Omental fat pad (tissue), 4 donors: ENCODE measurements around the gene PTPRK. TPM values are rescaled to one million over a fixed set of nuclear protein-coding genes. Genes with fewer than 3 reads are reported as not detected.

Source experiments
- ATAC-seq: fragments of 150-250 bp; one replicate; pipeline ENCODE4 v1.9.1; 2016; ENCODE audit warnings: mild to moderate bottlenecking, moderate library complexity; ENCODE audit not compliant: low FRiP score
- DNase-seq: peaks from one replicate; pipeline ENCODE4 v3.0.0-alpha.2; 2019; ENCODE audit warnings: low spot score
- total RNA-seq, 4 donors: library from RNA; depleted of rRNA; stranded (reverse); fragments of >200 nt; gene quantifications; one replicate each; pipeline ENCODE4 v1.1.0, GENCODE V29; 2016
- TF ChIP-seq, protein P1 (sequence below), 3 donors: fragments of 450-650 bp; IDR thresholded peaks; one replicate each; pipeline ENCODE4 v1.5.1; 2016 to 2017; ENCODE audit warnings: antibody characterized with exemption in 3 of 3, mild to moderate bottlenecking in 3 of 3, moderate library complexity in 2 of 3

PTPRK gene
- total RNA-seq, 4 donors from 2014 or later, result 16.2 to 32.6 (median 20.9) TPM

DNA sequence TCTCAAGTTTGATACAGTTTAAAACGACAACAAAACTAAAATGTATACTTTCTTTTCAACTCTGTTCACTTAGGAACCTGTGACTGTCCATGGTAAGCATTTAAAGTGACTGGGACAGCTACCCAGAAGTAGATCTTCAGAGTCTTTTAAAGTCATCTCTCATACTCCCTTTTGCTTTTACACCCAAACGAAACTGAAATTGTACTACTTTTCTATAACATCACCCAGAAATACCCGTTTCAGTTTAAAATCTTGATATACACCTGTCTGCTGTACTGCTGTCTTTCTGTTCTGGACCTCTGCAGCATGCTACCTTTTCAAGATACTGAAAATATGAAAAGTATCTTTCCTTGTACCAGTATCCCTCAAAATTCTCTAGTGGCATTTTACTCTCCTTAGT lies 449.2 kb downstream of the PTPRK start:
- ATAC-seq (no peak), DNase-seq (no peak)
- TF ChIP-seq, protein P1, sequence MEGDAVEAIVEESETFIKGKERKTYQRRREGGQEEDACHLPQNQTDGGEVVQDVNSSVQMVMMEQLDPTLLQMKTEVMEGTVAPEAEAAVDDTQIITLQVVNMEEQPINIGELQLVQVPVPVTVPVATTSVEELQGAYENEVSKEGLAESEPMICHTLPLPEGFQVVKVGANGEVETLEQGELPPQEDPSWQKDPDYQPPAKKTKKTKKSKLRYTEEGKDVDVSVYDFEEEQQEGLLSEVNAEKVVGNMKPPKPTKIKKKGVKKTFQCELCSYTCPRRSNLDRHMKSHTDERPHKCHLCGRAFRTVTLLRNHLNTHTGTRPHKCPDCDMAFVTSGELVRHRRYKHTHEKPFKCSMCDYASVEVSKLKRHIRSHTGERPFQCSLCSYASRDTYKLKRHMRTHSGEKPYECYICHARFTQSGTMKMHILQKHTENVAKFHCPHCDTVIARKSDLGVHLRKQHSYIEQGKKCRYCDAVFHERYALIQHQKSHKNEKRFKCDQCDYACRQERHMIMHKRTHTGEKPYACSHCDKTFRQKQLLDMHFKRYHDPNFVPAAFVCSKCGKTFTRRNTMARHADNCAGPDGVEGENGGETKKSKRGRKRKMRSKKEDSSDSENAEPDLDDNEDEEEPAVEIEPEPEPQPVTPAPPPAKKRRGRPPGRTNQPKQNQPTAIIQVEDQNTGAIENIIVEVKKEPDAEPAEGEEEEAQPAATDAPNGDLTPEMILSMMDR (IDR thresholded peaks at IDR 0.05), result no peak

DNA sequence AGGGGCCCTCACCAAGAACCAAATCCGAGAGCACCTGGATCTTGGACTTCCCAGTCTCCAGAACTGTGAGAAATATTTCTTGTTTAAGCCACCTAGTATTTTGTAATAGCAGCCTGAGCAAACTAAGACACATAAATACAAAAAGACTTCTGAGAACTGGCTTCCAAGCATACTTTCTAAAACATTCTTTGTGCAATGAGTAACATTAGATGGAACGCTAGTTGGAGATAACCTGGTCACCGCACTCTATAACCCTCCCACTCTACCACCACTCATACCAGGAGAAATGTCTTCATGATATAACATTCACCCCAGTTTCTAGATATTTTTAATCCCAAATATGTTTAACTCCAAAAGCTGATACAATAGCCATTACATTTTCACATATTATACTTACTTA lies 450.0 kb downstream of the PTPRK start:
- DNase-seq (no peak), ATAC-seq (no peak)
- TF ChIP-seq, protein P1 (IDR thresholded peaks at IDR 0.05), result no peak

DNA sequence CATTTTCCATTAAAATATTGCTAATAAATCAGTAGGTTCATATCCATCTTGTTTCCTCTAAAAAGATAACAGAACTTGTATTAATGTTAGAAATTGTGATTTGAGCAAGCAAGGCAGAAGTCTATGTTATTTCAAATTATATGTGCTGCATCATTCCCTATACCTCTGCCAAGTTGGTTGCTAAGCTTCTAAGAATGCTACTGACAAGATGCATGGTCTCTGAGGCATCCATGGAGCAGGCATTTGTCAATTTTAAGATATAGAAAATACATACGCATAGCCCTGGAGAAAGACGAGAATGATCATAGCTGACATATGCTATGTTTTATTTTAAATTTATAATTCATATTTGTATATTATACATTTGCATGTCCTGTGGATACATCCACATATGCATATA lies 451.2 kb downstream of the PTPRK start:
- ATAC-seq (no peak), DNase-seq (no peak)
- TF ChIP-seq, protein P1 (IDR thresholded peaks at IDR 0.05), result no peak

DNA sequence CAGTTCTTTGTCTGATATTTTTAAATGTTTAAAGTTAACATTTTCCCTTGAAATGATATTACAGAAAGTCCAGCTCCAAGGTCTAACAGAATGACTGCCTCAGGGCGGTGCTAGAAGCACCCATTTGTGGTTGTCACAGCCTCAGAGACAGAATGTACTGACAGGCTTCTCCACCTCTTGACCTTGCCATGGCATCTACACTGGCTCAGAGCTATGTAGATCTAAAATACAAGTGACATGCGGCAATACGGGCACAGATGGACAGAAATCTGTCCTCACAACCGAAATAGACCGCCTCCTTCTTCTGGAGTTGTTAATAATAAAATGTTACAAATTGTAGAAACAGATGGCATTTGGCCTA lies 452.3 kb downstream of the PTPRK start:
- no peak for DNase-seq
- TF ChIP-seq, protein P1 (IDR thresholded peaks at IDR 0.05), result no peak
- no peak for ATAC-seq

DNA sequence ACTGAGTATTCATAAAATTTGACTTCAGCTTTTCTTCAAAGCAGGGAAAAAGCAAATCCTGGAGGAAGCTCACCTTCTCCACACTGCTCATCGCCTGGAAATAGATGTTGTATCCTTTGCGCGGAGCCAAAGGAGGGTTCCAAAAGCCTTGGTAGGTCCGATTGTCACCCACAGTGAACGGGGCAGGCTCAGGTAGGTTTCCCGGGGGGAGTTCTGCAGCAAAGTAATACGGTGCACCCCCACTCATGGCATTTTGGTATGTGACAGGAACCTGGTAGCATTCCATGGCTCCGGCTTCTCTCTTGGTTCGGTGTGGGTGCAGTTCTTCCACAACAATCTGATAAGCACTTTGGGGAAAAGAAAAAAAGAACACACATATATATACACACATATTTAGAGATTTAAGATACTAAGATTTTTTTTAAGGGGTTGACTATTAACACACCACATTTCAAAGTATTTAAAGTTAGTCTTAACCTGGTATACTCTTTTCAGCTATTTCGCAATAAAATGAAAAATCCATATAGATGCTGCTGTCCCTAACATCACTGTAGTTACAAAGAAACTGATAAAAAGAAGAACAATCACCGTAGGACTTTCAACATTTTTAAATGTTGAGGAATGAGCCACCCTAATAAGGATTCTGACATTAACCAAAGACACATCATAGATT lies 452.8 kb downstream of the PTPRK start:
- no peak for ATAC-seq
- TF ChIP-seq, protein P1 (IDR thresholded peaks at IDR 0.05), result no peak
- DNase-seq, result no peak

DNA sequence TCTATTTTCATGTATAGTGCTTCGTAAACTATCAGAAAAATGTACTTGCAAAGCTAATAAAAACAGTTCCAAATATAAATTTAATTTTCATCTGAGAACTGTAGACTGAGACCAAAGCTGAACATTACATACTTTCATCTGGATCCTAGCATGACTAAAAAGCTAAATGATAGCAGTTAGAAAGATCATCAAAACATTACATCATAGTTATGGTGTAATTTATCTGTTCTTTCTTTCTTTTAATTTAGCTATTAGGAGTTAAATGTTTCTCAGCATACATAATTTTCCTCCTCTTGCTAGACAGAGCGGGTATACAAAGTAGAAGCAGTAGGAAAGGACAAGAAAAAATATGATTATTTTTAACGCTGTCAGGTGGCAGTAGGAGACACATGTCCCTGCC lies 455.3 kb downstream of the PTPRK start:
- TF ChIP-seq, protein P1 (IDR thresholded peaks at IDR 0.05), result no peak
- DNase-seq (no peak), ATAC-seq (no peak)

DNA sequence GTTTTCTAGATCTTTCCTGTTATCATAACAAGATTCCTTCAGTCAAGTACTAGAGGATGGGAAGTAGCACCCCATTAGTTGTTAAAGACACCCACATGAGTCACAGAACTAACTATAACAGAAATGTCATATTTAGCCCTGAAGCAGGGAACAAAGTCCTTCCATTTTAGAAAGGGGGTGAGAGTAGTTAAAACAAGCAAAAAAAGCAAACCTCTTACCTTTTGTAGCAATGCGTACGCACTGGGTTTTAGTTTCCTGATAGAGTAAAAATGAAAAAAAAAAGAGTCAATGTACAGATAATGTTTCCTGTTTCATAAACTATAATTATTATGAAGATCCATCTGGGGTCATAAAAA lies 455.9 kb downstream of the PTPRK start:
- no peak for ATAC-seq
- DNase-seq, result no peak
- TF ChIP-seq, protein P1 (IDR thresholded peaks at IDR 0.05), result no peak
